ENCODE results near the gene USH2A.

DNA sequence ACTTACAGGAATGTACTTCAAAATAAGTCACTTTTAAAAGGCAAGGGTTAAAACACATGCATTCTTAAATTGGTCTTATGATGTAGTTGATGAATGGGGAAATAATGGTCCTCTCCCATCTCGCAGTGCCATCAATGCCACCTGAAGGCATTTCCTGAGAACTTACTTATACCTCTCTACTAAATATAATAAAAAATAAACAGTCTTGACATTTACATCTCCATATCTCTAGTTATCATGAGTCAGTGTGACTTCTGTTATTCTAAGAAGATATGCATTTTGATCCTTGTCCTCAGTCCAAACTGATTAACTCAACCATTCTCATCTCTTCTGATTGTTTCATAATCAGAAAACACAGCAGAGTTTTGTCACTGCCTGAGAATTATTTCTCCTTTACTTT lies 253.9 kb downstream of the USH2A start:
- TF ChIP-seq SUZ12 (IDR thresholded peaks at IDR 0.05) (no peak), LEF1 (IDR thresholded peaks at IDR 0.05; ENCODE audit: borderline replicate concordance) (no peak), L3MBTL2 (conservative IDR thresholded peaks at IDR 0.05) (no peak), BHLHE40 (IDR thresholded peaks at IDR 0.05; ENCODE audit: borderline replicate concordance) (no peak), FOXA1 (IDR thresholded peaks at IDR 0.05) (no peak)

Data from HEK293T (cell line).